Loucy (cell line): ENCODE measurements around the gene OR56A4.

Experiments
- H2AFZ ChIP-seq: fragments of 200-600 bp; sonication (generic); 2 replicates; pipeline ENCODE4 v1.6.0; 2016; ENCODE audit warnings: antibody characterized with exemption, mild to moderate bottlenecking, low read length, moderate library complexity
- H3F3A ChIP-seq: fragments of 200-600 bp; 2 replicates; pipeline ENCODE4 v1.6.0; 2016; ENCODE audit warnings: antibody characterized with exemption, low read depth, mild to moderate bottlenecking
- H3K27me3 ChIP-seq: fragments of 200-600 bp; sonication (generic); 2 replicates; pipeline ENCODE4 v1.6.1; 2014; ENCODE audit warnings: low read length, mild to moderate bottlenecking; ENCODE audit not compliant: insufficient read depth, poor library complexity, severe bottlenecking
- H3K36me3 ChIP-seq: fragments of 200-600 bp; sonication (generic); 2 replicates; pipeline ENCODE4 v1.6.1; 2016; ENCODE audit warnings: low read length; ENCODE audit not compliant: insufficient read depth
- H3K4me1 ChIP-seq: fragments of 200-600 bp; sonication (generic); 2 replicates; pipeline ENCODE4 v1.5.1; 2014; ENCODE audit warnings: low read length, mild to moderate bottlenecking; ENCODE audit not compliant: insufficient read depth, poor library complexity, severe bottlenecking
- H3K4me2 ChIP-seq: fragments of 200-600 bp; sonication (generic); 2 replicates; pipeline ENCODE4 v1.6.0; 2014; ENCODE audit warnings: antibody characterized with exemption, low read length, low read depth, mild to moderate bottlenecking; ENCODE audit not compliant: poor library complexity, severe bottlenecking
- H3K4me3 ChIP-seq: fragments of 200-600 bp; sonication (generic); 2 replicates; pipeline ENCODE4 v1.5.1; 2014; ENCODE audit warnings: low read length, mild to moderate bottlenecking, mixed read lengths; ENCODE audit not compliant: poor library complexity, severe bottlenecking
- H3K79me2 ChIP-seq: fragments of 200-600 bp; sonication (generic); 2 replicates; pipeline ENCODE4 v1.6.1; 2014; ENCODE audit warnings: low read length; ENCODE audit not compliant: insufficient read depth
- H3K9ac ChIP-seq: fragments of 200-600 bp; sonication (generic); 2 replicates; pipeline ENCODE4 v1.6.0; 2014; ENCODE audit warnings: mild to moderate bottlenecking, low read depth, low read length, moderate library complexity; ENCODE audit not compliant: poor library complexity, severe bottlenecking
- H3K9me2 ChIP-seq: fragments of 200-600 bp; sonication (generic); replicated peaks from 2 replicates; pipeline ENCODE4 v1.6.1; 2016; ENCODE audit warnings: low read depth, low read length, mixed read lengths
- H3K9me3 ChIP-seq: fragments of 200-600 bp; sonication (generic); 2 replicates; pipeline ENCODE4 v1.6.1; 2014; ENCODE audit warnings: mild to moderate bottlenecking, antibody characterized with exemption, low read length, low read depth; ENCODE audit not compliant: insufficient read depth
- H4K20me1 ChIP-seq: fragments of 200-600 bp; sonication (generic); 2 replicates; pipeline ENCODE4 v1.6.0; 2014; ENCODE audit warnings: antibody characterized with exemption, low read length, mild to moderate bottlenecking; ENCODE audit not compliant: insufficient read depth, poor library complexity, severe bottlenecking
- CTCF ChIP-seq: fragments of 200-600 bp; sonication (generic); conservative IDR thresholded peaks from 2 replicates; pipeline ENCODE4 v1.5.1; 2014; ENCODE audit warnings: mild to moderate bottlenecking, antibody characterized with exemption, low read length
- EZH2phosphoT487 ChIP-seq: fragments of 200-600 bp; IDR thresholded peaks from 2 replicates; pipeline ENCODE4 v1.6.1; 2018; ENCODE audit warnings: antibody characterized with exemption, mild to moderate bottlenecking, moderate library complexity, borderline replicate concordance

Gene OR56A4

DNA sequence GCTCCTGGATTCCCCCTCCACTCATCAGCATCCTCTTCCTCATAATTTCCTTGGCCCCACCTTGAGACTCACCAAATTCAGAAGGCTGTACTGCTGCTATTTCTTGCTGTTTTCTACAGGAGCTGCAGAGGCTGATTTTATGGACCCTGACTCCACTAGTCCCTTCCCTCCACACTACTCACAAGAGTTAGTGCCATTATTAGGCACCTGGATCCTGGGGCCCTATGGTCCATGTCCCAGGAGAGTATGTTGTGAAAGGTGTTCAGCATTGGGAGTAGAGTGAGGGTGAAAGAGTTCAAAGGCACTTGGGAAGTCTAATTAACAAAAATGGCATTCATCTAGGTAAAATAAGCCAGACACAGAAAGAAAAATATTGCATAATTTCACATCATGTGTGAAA is at the start of gene OR56A4:
Gene OR56A4, minus strand, starts transcription at position 101 of the 400 bp plus-strand sequence. CDS start 3,954 bp downstream, outside the sequence.
- Histone ChIP-seq H3F3A (no peaks in the 10 kb centered on the region), H3K27me3 (no peaks in the 10 kb centered on the region), H3K9me2 (no peaks in the 10 kb centered on the region), H3K9me3 (no peaks in the 10 kb centered on the region), H4K20me1 (no peaks in the 10 kb centered on the region), H3K4me3 (no peak within 1 kb of the TSS), H3K4me1 (no peaks in the 10 kb centered on the region), H3K79me2 (no peaks in the 10 kb centered on the region), H3K4me2 (no peak within 1 kb of the TSS), H2AFZ (no peak within 1 kb of the TSS), H3K9ac (no peak within 1 kb of the TSS), H3K36me3 (no peaks in the 10 kb centered on the region)
- no peak for TF ChIP-seq EZH2phosphoT487
- no peak for TF ChIP-seq CTCF

GRCh38 chr11:6055569-6055968 is 48.8 kb upstream of the OR56A4 start:
- TF ChIP-seq EZH2phosphoT487, result no peak
- no peak for TF ChIP-seq CTCF
- H3K36me3 ChIP-seq, result no peaks in the 10 kb centered on the region
- no peaks in the 10 kb centered on the region for H3K9me3 ChIP-seq
- H2AFZ ChIP-seq, result no peak overlapping the region
- H3K4me3 ChIP-seq, result no peak overlapping the region
- no peak overlapping the region for H3K9ac ChIP-seq
- H3F3A ChIP-seq, result no peaks in the 10 kb centered on the region
- no peaks in the 10 kb centered on the region for H3K79me2 ChIP-seq
- no peaks in the 10 kb centered on the region for H4K20me1 ChIP-seq
- no peaks in the 10 kb centered on the region for H3K9me2 ChIP-seq
- no peaks in the 10 kb centered on the region for H3K4me1 ChIP-seq
- no peak overlapping the region for H3K4me2 ChIP-seq
- no peaks in the 10 kb centered on the region for H3K27me3 ChIP-seq

DNA sequence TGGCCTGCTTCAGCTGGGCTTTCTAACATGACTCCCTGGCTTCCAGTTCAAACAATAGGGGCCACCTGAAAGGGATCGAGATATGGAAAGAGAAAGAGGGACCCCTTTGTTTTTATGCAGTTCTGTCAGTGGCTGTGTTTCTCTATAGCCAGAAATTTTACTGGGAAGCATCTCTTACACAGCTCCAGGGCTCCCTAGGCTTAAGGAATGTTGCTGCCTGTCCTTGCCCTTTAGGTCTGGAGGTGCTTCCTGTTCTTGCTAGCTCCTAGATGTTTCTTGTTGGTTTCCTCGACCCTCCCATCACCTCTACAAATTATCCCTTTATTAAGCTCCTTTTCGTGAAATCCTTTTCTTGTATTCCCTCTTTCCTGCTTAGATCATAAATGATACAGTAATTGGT is 45.6 kb upstream of the OR56A4 start:
- TF ChIP-seq CTCF (no peak), EZH2phosphoT487 (no peak)
- no peaks in the 10 kb centered on the region for H3K9me2 ChIP-seq
- H3K79me2 ChIP-seq, result no peaks in the 10 kb centered on the region
- H3K27me3 ChIP-seq, result no peaks in the 10 kb centered on the region
- no peaks in the 10 kb centered on the region for H3K36me3 ChIP-seq
- H3K4me3 ChIP-seq, result no peak overlapping the region
- no peaks in the 10 kb centered on the region for H4K20me1 ChIP-seq
- no peak overlapping the region for H3K9ac ChIP-seq
- no peaks in the 10 kb centered on the region for H3K9me3 ChIP-seq
- no peak overlapping the region for H3K4me2 ChIP-seq
- no peaks in the 10 kb centered on the region for H3F3A ChIP-seq
- H3K4me1 ChIP-seq, result no peaks in the 10 kb centered on the region
- H2AFZ ChIP-seq, result no peak overlapping the region
